Measurements from ENCODE around the gene SFMBT2. TPM values are rescaled to one million over a fixed set of nuclear protein-coding genes. Genes with fewer than 3 reads are reported as not detected.
A peak's percentile ranks its signal among the peaks of the same experiment; 100 is the strongest.

Gene SFMBT2
- total RNA-seq, 1 donor from 2014 or later = 9.1 TPM

- no peak for TF ChIP-seq CTCF (IDR thresholded peaks at IDR 0.05; ENCODE audit: unreplicated experiment)
- no peak for DNase-seq (ENCODE audit: low spot score, unreplicated experiment)
- H3K36me3 Mint-ChIP-seq (ENCODE audit: insufficient read depth) = peaks cover 4% of the 10 kb centered on the region
- no peaks in the 10 kb centered on the region for H3K4me1 Mint-ChIP-seq (ENCODE audit: low read depth)
- H3K4me3 Mint-ChIP-seq (ENCODE audit: low read depth) = no peak overlapping the region
- peaks cover 3% of the 10 kb centered on the region for H3K9me3 Mint-ChIP-seq (ENCODE audit: low read depth)
- peak overlapping the region; percentile 18 for H3K27ac Mint-ChIP-seq
- H3K27me3 Mint-ChIP-seq = no peaks in the 10 kb centered on the region
Measured at GRCh38 chr10:7337431-7338171, 73.2 kb downstream of the SFMBT2 start.

GRCh38 chr10:7335977-7336376 is 74.9 kb downstream of the SFMBT2 start:
- no peak overlapping the region for H3K4me3 Mint-ChIP-seq (ENCODE audit: low read depth)
- H3K27ac Mint-ChIP-seq = no peak overlapping the region
- no peak for DNase-seq (ENCODE audit: low spot score, unreplicated experiment)
- H3K27me3 Mint-ChIP-seq = no peaks in the 10 kb centered on the region
- H3K9me3 Mint-ChIP-seq (ENCODE audit: low read depth) = no peaks in the 10 kb centered on the region
- no peaks in the 10 kb centered on the region for H3K4me1 Mint-ChIP-seq (ENCODE audit: low read depth)
- H3K36me3 Mint-ChIP-seq (ENCODE audit: insufficient read depth) = peaks cover 1% of the 10 kb centered on the region
- TF ChIP-seq CTCF (IDR thresholded peaks at IDR 0.05; ENCODE audit: unreplicated experiment) = no peak

DNA sequence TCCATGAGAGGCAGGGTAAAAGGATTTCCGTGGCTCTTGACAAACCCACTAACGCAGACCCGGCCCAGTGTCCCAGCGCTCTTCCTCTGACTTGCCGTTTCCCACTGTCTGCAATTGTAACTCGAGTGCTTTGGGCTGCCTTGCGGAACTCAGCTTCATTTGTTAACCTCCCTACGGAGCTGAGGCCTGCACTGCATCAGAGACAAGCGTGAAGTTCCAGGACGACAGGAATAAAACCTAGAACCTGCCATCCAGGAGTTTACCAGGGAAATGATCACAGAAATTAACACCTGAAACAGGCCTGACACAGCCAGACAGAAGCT is 76.2 kb downstream of the SFMBT2 start:
- no peak for TF ChIP-seq CTCF (IDR thresholded peaks at IDR 0.05; ENCODE audit: unreplicated experiment)
- H3K27ac Mint-ChIP-seq = no peak overlapping the region
- peaks cover 3% of the 10 kb centered on the region for H3K36me3 Mint-ChIP-seq (ENCODE audit: insufficient read depth)
- no peak overlapping the region for H3K4me3 Mint-ChIP-seq (ENCODE audit: low read depth)
- DNase-seq (ENCODE audit: low spot score, unreplicated experiment) = no peak
- H3K4me1 Mint-ChIP-seq (ENCODE audit: low read depth) = no peaks in the 10 kb centered on the region
- H3K27me3 Mint-ChIP-seq = no peaks in the 10 kb centered on the region
- H3K9me3 Mint-ChIP-seq (ENCODE audit: low read depth) = no peaks in the 10 kb centered on the region

- H3K27ac Mint-ChIP-seq = no peak overlapping the region
- peaks cover under 1% of the 10 kb centered on the region for H3K9me3 Mint-ChIP-seq (ENCODE audit: low read depth)
- peaks cover 3% of the 10 kb centered on the region for H3K36me3 Mint-ChIP-seq (ENCODE audit: insufficient read depth)
- H3K27me3 Mint-ChIP-seq = no peaks in the 10 kb centered on the region
- no peak for TF ChIP-seq CTCF (IDR thresholded peaks at IDR 0.05; ENCODE audit: unreplicated experiment)
- no peaks in the 10 kb centered on the region for H3K4me1 Mint-ChIP-seq (ENCODE audit: low read depth)
- DNase-seq (ENCODE audit: low spot score, unreplicated experiment) = no peak
- no peak overlapping the region for H3K4me3 Mint-ChIP-seq (ENCODE audit: low read depth)
Measured at GRCh38 chr10:7333961-7334641, 76.7 kb downstream of the SFMBT2 start.

GRCh38 chr10:7329219-7329618 is 81.6 kb downstream of the SFMBT2 start:
- DNase-seq (ENCODE audit: low spot score, unreplicated experiment) = no peak
- Mint-ChIP-seq H3K36me3 (ENCODE audit: insufficient read depth) (peaks cover 9% of the 10 kb centered on the region), H3K4me1 (ENCODE audit: low read depth) (no peaks in the 10 kb centered on the region), H3K9me3 (ENCODE audit: low read depth) (peaks cover 22% of the 10 kb centered on the region), H3K27ac (no peak overlapping the region), H3K27me3 (no peaks in the 10 kb centered on the region), H3K4me3 (ENCODE audit: low read depth) (no peak overlapping the region)
- no peak for TF ChIP-seq CTCF (IDR thresholded peaks at IDR 0.05; ENCODE audit: unreplicated experiment)
